Ammon's horn (tissue), 1 donor: ENCODE measurements around the gene HSF4.

Experiments used
- DNase-seq: peaks from one replicate; pipeline ENCODE4 v3.0.0-alpha.2; 2016; ENCODE audit warnings: low spot score

HSF4 gene

DNA sequence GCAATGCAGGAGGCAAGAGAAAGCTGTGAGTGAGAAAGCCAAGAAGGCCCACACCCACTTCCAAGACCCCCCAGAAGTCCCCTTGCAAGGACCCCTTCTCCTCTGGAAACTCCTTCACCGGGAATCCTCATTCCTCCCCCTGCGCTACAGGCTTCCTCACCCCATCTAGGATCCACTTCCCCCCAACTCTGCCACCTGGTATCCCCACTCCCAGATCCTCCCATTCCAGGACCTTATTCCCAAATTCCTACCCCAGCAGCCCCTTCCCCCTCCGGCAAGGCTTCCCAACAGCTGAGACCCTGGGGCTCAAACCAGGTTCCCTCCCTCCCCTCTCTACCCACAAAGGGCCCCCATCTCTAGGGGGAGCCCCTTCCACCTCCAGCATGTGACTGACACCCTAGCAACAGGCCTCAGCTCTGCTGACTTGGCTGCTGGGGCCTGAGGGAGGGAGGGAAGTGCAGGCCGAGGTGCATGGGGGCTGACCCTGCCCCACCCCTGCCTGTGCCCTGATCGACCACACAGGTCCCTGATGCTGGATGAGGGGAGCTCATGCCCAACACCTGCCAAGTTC, 2.1 kb downstream of the HSF4 start:
- DNase-seq, result no peak

DNA sequence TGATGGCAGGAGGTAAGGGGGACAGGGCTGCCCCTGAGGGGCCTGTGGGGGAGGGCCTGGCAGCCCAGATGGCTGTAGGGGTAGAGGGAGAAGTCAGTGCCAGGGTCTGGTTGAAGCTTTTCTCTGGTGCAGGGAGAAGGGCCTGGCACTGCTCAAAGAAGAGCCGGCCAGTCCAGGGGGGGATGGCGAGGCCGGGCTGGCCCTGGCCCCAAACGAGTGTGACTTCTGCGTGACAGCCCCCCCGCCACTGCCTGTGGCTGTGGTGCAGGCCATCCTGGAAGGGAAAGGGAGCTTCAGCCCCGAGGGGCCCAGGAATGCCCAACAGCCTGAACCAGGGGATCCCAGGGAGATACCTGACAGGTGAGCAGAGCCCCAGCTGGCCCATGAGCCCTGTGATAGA, 3.0 kb downstream of the HSF4 start:
- no peak for DNase-seq

GRCh38 chr16:67169011-67169451, 4.5 kb downstream of the HSF4 start:
- no peak for DNase-seq

GRCh38 chr16:67169642-67170167, 5.2 kb downstream of the HSF4 start:
- no peak for DNase-seq

GRCh38 chr16:67170168-67170948, 5.8 kb downstream of the HSF4 start, which contains the start of gene NOL3:
Gene NOL3 (plus strand): TSS chr16:67170538.
- DNase-seq, result peak; percentile 70

DNA sequence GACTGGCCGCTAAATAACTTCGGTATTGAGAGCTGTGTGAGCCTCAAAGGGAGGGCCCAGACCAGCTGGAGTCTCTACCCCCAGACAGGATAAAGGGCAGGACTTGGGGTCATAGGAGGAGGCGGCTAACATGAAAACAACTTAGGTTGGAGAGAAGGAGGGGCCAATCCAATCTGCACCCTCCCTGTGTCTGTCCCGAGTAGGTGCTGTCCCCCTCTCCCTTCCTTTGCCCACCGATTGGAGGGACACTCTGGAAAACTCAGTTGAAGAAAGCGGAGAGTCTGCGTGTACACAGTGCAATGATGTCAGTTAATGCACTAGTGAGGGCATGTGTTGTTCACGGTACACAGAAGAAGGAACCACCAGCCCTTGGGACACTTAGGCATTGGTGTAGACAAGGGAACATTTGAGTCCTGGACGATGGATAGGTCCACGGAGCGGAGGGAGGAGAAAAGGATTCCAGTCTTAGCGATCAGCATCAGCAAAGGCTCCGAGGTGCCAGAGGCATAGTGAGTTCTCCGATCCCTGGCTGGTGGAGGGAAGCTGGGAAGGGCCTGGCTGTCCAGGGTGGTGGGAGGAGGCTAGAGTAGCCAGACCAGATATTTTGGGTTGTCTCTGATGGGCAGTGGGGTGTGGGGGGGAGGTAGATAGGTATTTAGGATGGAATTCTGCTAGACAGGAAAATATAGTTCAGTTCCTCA, 6.6 kb downstream of the HSF4 start:
- DNase-seq, result no peak

- DNase-seq, result no peak
These were observed 8.8 kb downstream of the HSF4 start for GRCh38 chr16:67173323-67173722.

GRCh38 chr16:67173808-67174705, 9.5 kb downstream of the HSF4 start:
- DNase-seq, result peak; percentile 90

DNA sequence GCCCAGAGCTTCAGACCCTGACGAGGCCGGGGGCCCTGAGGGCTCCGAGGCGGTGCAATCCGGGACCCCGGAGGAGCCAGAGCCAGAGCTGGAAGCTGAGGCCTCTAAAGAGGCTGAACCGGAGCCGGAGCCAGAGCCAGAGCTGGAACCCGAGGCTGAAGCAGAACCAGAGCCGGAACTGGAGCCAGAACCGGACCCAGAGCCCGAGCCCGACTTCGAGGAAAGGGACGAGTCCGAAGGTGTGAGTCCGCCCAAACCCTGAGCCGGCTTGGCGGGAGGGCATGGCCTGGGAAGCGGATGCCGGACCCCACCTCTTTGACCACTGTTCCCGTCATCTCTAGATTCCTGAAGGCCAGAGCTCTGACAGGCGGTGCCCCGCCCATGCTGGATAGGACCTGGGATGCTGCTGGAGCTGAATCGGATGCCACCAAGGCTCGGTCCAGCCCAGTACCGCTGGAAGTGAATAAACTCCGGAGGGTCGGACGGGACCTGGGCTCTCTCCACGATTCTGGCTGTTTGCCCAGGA, 10.2 kb downstream of the HSF4 start:
- no peak for DNase-seq

DNA sequence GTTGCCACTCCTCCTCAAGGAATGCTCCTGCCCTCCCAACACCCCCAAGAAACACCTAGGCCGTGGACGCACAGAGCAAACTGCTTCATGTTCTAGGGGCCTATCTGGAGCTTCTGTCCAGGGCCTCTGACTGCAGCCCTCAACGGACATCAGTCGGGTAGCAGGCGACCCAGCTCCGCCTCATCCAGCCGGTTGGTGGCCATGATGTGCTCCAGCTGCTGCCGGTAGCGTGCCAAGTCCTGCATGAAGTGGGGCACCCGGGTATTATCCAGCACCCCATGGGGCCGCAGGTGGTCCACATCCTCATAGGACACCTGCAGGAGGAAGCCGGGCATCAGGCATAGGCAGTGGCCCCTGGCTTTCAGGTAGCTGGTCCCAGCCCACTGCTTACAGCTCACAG, 12.1 kb downstream of the HSF4 start:
- DNase-seq, result no peak

DNA sequence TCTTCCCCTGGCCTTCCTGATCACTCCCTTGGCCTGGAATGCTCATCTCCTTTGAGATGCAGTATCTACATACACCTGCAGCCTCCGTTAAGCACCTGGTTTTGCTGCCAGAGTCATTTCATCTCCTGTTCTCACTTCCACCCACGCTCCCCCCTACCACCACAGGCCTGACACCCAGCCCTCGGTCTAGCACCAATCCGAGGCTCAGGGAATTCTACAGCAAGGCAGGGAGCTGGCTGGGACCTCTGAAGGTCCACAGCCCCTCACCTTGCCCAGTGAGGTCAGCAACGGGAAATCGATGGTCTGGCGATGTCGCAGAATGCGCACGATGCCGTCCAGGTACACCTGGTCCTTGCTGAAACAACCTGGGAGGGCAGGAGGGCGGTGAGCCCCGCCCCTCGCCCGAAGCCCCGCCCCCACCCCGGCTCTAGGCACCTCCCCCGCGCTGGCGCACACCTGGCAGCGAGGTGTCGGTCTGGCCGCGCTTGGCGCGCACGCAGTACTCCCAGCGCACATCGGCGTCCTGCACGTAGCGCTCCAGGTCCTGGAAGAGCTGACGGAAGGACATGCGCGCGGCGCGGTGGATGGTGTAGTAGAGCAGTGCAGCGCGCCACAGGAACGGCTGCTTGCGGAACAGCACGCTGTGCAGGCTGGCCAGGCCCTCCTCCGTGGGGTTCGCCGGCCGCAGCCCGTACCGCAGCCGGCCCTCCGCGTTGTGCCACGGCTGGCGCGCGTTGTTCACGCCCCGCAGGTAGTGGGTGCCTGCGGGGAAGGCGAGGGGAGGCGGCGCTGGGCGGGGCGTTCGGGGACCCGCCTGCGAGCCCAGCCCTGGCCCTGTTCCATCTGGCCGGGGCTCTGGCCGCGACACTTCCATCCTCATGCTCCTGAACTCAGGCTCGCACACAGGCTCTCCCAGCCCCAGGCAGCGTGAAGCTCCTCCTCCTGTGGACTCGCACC, 13.5 kb downstream of the HSF4 start:
- peak; percentile 61 for DNase-seq

GRCh38 chr16:67179421-67180080, 15.0 kb downstream of the HSF4 start:
- no peak for DNase-seq

DNA sequence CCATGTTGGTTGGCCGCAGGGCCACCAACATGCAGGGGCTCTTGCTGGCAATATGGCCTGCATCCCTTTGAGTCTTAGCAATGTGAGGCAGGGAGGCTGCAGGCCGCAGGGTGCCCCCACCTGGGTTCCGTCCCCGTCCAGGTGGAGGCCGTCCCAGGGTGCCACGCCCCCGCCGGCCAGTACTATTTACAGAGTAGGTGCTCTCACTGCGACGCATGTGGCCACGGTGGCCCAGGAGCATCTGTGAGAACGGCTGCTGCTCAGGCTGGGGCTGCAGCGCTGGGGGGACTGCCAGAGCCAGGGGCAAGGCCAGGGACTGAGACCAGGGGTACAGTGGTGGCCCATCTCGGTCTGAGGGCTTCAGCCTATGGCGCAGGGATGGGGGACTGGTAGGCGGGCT, 15.6 kb downstream of the HSF4 start:
- DNase-seq, result no peak

DNA sequence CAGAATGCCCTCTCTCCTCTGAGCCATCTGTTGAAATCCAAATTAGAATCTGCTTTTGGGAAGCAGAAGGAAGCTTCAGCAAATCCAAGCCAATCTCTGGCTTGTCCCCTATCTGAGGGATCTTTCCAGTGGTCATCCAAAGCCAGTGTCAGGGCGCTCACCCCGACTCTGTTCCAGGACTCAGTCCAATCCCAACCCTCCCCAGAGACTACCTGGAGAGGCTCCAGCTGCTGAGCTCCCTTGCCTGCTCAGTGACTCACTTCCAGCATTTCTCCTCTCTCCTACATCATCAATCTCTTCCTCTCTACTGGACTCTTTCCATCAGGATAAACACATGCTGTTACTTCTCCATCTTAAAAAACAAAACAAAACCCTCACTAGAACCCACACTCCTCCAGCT, 16.8 kb downstream of the HSF4 start:
- no peak for DNase-seq

- DNase-seq, result no peak
These were observed 17.7 kb downstream of the HSF4 start for GRCh38 chr16:67182288-67182687.

DNA sequence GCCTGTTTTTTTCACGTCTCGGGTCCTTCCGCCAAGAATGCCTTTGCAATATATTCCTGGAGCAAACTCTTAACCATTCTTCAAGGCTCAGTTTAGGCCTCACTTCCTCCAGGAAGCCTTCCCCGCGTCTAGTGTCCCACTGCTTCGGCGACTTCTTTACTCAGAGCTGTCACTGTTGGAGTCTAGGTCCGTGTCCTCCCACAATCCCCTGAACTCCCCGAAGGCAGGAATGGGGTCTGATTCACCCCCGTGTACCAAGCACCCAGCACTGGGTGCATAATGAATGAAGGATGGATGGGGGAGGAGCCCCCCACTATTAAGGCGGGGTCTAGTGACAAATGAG, 18.7 kb downstream of the HSF4 start:
- no peak for DNase-seq

- peak; percentile 99 for DNase-seq
These were observed 19.3 kb downstream of the HSF4 start, which contains the start of gene MATCAP1 for GRCh38 chr16:67183627-67184452. Gene MATCAP1 (minus strand): TSS chr16:67183963. CDS start chr16:67180610, 3,353 bp downstream.

GRCh38 chr16:67184453-67184994, 20.0 kb downstream of the HSF4 start:
- no peak for DNase-seq
